HEK293 (cell line): Measurements from ENCODE around the gene EIF3F.

Experiments
- CTCF ChIA-PET: fragments of 350-600 bp; formaldehyde crosslinking; extraction: SDS; loops from one replicate; lab custom pipeline; 2021; ENCODE audit warnings: antibody characterized with exemption; lab: Yijun Ruan, JAX
- POLR2A ChIA-PET: fragments of 300-600 bp; formaldehyde crosslinking; extraction: SDS; loops from one replicate; lab custom pipeline; 2020; ENCODE audit warnings: antibody characterized with exemption, inconsistent platforms; lab: Yijun Ruan, JAX
- H3K27ac ChIP-seq: fragments of 200-500 bp; sonication (Bioruptor generic); 2 replicates; pipeline ENCODE4 v1.5.1; 2014; ENCODE audit warnings: low read depth, low read length, control low read depth, inconsistent platforms; ENCODE audit errors: extremely low read depth
- H3K36me3 ChIP-seq, 2 experiments: fragments of 200-500 bp in 1 of 2; sonication (Bioruptor generic) in 1 of 2; 1 replicate in 1 of 2; 2 replicates in 1 of 2; pipeline ENCODE4 v1.5.1; 2014 to 2017; ENCODE audit warnings: inconsistent platforms in 2 of 2, low read length in 2 of 2; ENCODE audit not compliant: control insufficient read depth in 2 of 2, insufficient read depth in 1 of 2
- H3K4me1 ChIP-seq: fragments of 200-500 bp; sonication (Bioruptor generic); 2 replicates; pipeline ENCODE4 v1.5.1; 2014; ENCODE audit warnings: mild to moderate bottlenecking, low read length, inconsistent platforms; ENCODE audit not compliant: control insufficient read depth, insufficient read depth
- H3K4me3 ChIP-seq: 2 replicates; pipeline ENCODE4 v1.5.1; 2011; ENCODE audit warnings: low read depth, mild to moderate bottlenecking, control low read depth, low read length, moderate library complexity
- H3K9me3 ChIP-seq: fragments of 200-500 bp; sonication (Bioruptor generic); 2 replicates; pipeline ENCODE4 v1.5.1; 2014; ENCODE audit warnings: low read depth, low read length, inconsistent platforms; ENCODE audit not compliant: control insufficient read depth, insufficient read depth
- KLF7 ChIP-seq: fragments of 450-650 bp; formaldehyde crosslinking; IDR thresholded peaks from 2 replicates; pipeline ENCODE4 v1.5.1; 2016; ENCODE audit warnings: missing biosample characterization, missing genetic modification characterization, borderline replicate concordance
- ZBTB17 ChIP-seq: fragments of 450-650 bp; formaldehyde crosslinking; IDR thresholded peaks from 2 replicates; pipeline ENCODE4 v1.5.1; 2016; ENCODE audit warnings: missing biosample characterization, missing genetic modification characterization
- ZBTB8A ChIP-seq: fragments of 450-650 bp; formaldehyde crosslinking; IDR thresholded peaks from 2 replicates; pipeline ENCODE4 v1.5.1; 2016; ENCODE audit warnings: missing biosample characterization, missing genetic modification characterization
- ZIC2 ChIP-seq: fragments of 450-650 bp; formaldehyde crosslinking; IDR thresholded peaks from 2 replicates; pipeline ENCODE4 v1.5.1; 2016; ENCODE audit warnings: missing biosample characterization, missing genetic modification characterization
- ZNF335 ChIP-seq: fragments of 450-650 bp; formaldehyde crosslinking; conservative IDR thresholded peaks from 2 replicates; pipeline ENCODE4 v1.5.1; 2016; ENCODE audit warnings: missing biosample characterization, missing genetic modification characterization
- ZNF391 ChIP-seq: fragments of 450-650 bp; formaldehyde crosslinking; IDR thresholded peaks from 2 replicates; pipeline ENCODE4 v1.5.1; 2016; ENCODE audit warnings: low read depth, missing biosample characterization, missing genetic modification characterization, borderline replicate concordance
- ZNF394 ChIP-seq: fragments of 450-650 bp; formaldehyde crosslinking; IDR thresholded peaks from 2 replicates; pipeline ENCODE4 v1.5.1; 2016; ENCODE audit warnings: missing biosample characterization, missing genetic modification characterization, mild to moderate bottlenecking, moderate library complexity, borderline replicate concordance
- ZNF426 ChIP-seq: fragments of 450-650 bp; formaldehyde crosslinking; IDR thresholded peaks from 2 replicates; pipeline ENCODE4 v1.5.1; 2017; ENCODE audit warnings: missing biosample characterization, missing genetic modification characterization, mild to moderate bottlenecking, inconsistent platforms, moderate library complexity
- ZNF654 ChIP-seq: fragments of 450-650 bp; formaldehyde crosslinking; IDR thresholded peaks from 2 replicates; pipeline ENCODE4 v1.5.1; 2016; ENCODE audit warnings: low read depth, missing biosample characterization, missing genetic modification characterization
- ZNF660 ChIP-seq: fragments of 450-650 bp; IDR thresholded peaks from 2 replicates; pipeline ENCODE4 v1.5.1; 2018; ENCODE audit warnings: missing biosample characterization, mild to moderate bottlenecking, missing genetic modification characterization
- TF ChIP-seq, protein P1 (sequence below): fragments of 450-650 bp; formaldehyde crosslinking; IDR thresholded peaks from 2 replicates; pipeline ENCODE4 v1.5.1; 2017; ENCODE audit warnings: missing biosample characterization, missing genetic modification characterization
- TF ChIP-seq, protein P2 (sequence below): fragments of 450-650 bp; formaldehyde crosslinking; IDR thresholded peaks from 2 replicates; pipeline ENCODE4 v1.5.1; 2016; ENCODE audit warnings: missing biosample characterization, missing genetic modification characterization
- TF ChIP-seq, protein P3 (sequence below): fragments of 450-650 bp; formaldehyde crosslinking; IDR thresholded peaks from 2 replicates; pipeline ENCODE4 v1.5.1; 2016; ENCODE audit warnings: missing biosample characterization, missing genetic modification characterization
- TF ChIP-seq, protein P4 (sequence below): fragments of 450-650 bp; formaldehyde crosslinking; IDR thresholded peaks from 2 replicates; pipeline ENCODE4 v1.5.1; 2017; ENCODE audit warnings: missing biosample characterization, mild to moderate bottlenecking, missing genetic modification characterization, moderate library complexity
- TF ChIP-seq, protein P5 (sequence below): fragments of 450-650 bp; formaldehyde crosslinking; IDR thresholded peaks from 2 replicates; pipeline ENCODE4 v1.5.1; 2016; ENCODE audit warnings: missing biosample characterization, missing genetic modification characterization

EIF3F gene

DNA sequence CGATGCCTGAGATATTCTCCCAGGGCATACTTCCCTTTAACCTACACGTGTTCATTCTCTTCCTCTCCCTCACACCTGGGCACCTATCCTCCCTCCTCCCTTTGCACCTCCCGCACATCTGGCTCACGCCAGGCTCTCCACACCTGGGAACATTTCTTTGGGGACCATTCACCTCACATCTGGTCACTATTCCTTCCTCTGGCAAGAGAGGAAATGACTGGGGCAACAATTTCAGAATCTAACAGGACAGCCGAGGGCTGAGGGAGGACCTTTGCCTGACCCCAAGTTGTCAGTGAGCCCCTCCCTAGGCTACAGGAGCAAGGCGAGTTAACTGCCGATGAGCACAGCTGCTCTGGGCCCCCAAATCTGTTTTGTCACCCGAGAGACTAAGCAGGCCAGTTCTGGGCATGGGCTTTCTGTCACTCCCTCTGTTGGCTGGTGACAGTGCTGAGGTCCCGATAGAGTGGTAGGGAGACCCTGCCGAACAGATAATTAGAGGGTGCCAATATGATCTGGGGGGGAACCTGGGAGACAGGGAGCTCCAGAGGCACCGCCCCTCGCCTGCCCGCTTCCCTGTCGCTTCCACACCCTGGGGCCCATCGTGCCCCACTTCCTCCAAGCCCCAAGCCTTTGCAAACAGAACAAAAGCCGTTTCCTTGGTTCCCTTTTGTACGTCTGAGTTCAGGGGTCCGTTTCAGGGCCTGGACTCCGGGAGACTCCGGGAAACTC, 45.6 kb downstream of the EIF3F start:
- no peaks in the 10 kb centered on the region for H3K9me3 ChIP-seq
- POLR2A ChIA-PET = interaction anchor here (0.6 to 0.9 kb wide), 6 partner anchors 48 to 1108 kb away, joined by 3 to 4 read pairs (median 4); partner anchors contain the start of gene TUB
- no peak overlapping the region for H3K4me3 ChIP-seq
- no peaks in the 10 kb centered on the region for H3K4me1 ChIP-seq
- H3K36me3 ChIP-seq = no peaks in the 10 kb centered on the region
- H3K27ac ChIP-seq = no peak overlapping the region
- CTCF ChIA-PET = interaction anchor here (0.6 to 13.7 kb wide), 38 partner anchors 10 to 1044 kb away, joined by 3 to 374 read pairs (median 5); partner anchors contain the start of gene TUB
- TF ChIP-seq, protein P1, sequence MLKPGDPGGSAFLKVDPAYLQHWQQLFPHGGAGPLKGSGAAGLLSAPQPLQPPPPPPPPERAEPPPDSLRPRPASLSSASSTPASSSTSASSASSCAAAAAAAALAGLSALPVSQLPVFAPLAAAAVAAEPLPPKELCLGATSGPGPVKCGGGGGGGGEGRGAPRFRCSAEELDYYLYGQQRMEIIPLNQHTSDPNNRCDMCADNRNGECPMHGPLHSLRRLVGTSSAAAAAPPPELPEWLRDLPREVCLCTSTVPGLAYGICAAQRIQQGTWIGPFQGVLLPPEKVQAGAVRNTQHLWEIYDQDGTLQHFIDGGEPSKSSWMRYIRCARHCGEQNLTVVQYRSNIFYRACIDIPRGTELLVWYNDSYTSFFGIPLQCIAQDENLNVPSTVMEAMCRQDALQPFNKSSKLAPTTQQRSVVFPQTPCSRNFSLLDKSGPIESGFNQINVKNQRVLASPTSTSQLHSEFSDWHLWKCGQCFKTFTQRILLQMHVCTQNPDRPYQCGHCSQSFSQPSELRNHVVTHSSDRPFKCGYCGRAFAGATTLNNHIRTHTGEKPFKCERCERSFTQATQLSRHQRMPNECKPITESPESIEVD = no peak
- 0 out of 2 replicates have a peak, but pooled peaks have one; percentile 28 for TF ChIP-seq ZNF394
- TF ChIP-seq ZNF426 (tag by site-specific recombination) = no peak

DNA sequence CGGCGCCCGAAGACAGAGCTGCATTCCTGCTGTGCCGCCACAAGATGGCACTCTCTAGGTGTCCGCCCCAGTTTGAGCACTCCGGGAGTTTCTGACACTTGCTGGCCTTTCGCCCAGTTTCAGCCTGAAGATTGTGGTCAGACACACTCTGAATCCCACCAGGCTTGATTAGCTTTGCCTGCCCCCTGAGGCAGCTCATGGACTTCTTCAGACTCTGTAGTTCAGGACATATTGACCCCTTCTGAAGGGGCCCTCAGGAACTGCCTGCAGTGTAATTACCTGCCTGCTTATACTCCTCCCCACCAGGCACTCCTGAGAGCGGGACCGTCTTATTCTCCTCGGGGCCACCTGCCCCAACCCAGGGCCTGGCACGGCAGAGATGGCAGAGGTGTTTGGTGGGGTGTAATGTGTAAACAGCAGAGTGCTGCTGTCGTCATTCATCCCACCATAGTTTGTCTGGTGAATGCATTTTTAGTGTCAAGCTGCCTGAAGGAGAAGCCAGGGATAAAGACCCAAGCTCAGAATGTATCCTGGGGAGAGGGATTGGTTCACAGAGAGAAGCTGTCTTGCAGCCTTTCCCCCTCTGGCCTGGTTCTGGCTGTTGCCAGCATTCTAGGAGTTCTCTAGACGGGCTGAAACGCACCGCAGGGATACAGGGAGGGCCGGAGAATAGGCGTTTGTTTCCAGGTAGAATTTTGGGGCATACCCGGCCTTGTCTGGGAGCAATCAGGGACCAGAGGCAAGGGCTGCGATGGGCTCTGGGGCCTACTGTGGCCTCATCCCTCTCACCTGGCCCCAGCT, 46.4 kb downstream of the EIF3F start:
- Histone ChIP-seq H3K4me1 (no peaks in the 10 kb centered on the region), H3K27ac (no peak overlapping the region), H3K9me3 (no peaks in the 10 kb centered on the region), H3K36me3 (no peaks in the 10 kb centered on the region), H3K4me3 (no peak overlapping the region)
- ChIA-PET CTCF (interaction anchor here (0.6 to 13.7 kb wide), 38 partner anchors 9 to 1043 kb away, joined by 3 to 374 read pairs (median 5); partner anchors contain the start of gene TUB), POLR2A (interaction anchor here (0.6 to 0.9 kb wide), 6 partner anchors 48 to 1109 kb away, joined by 3 to 4 read pairs (median 4); partner anchors contain the start of gene TUB)
- TF ChIP-seq ZIC2 (peak; percentile 85), ZNF654 (tag by site-specific recombination) (peak; percentile 69), KLF7 (tag by site-specific recombination) (no peak), ZNF335 (tag by site-specific recombination) (0 out of 2 replicates have a peak, but pooled peaks have one; percentile 28), ZBTB17 (tag by site-specific recombination) (peak; percentile 96), ZNF660 (tag by site-specific recombination) (0 out of 2 replicates have a peak, but pooled peaks have one; percentile 47), ZNF391 (no peak), ZBTB8A (tag by site-specific recombination) (peak; percentile 54)
- TF ChIP-seq, protein P2, sequence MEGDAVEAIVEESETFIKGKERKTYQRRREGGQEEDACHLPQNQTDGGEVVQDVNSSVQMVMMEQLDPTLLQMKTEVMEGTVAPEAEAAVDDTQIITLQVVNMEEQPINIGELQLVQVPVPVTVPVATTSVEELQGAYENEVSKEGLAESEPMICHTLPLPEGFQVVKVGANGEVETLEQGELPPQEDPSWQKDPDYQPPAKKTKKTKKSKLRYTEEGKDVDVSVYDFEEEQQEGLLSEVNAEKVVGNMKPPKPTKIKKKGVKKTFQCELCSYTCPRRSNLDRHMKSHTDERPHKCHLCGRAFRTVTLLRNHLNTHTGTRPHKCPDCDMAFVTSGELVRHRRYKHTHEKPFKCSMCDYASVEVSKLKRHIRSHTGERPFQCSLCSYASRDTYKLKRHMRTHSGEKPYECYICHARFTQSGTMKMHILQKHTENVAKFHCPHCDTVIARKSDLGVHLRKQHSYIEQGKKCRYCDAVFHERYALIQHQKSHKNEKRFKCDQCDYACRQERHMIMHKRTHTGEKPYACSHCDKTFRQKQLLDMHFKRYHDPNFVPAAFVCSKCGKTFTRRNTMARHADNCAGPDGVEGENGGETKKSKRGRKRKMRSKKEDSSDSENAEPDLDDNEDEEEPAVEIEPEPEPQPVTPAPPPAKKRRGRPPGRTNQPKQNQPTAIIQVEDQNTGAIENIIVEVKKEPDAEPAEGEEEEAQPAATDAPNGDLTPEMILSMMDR (tag by site-specific recombination) = peak; percentile 69
- TF ChIP-seq, protein P3, sequence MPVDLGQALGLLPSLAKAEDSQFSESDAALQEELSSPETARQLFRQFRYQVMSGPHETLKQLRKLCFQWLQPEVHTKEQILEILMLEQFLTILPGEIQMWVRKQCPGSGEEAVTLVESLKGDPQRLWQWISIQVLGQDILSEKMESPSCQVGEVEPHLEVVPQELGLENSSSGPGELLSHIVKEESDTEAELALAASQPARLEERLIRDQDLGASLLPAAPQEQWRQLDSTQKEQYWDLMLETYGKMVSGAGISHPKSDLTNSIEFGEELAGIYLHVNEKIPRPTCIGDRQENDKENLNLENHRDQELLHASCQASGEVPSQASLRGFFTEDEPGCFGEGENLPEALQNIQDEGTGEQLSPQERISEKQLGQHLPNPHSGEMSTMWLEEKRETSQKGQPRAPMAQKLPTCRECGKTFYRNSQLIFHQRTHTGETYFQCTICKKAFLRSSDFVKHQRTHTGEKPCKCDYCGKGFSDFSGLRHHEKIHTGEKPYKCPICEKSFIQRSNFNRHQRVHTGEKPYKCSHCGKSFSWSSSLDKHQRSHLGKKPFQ = 0 out of 2 replicates have a peak, but pooled peaks have one; percentile 17
- TF ChIP-seq, protein P4, sequence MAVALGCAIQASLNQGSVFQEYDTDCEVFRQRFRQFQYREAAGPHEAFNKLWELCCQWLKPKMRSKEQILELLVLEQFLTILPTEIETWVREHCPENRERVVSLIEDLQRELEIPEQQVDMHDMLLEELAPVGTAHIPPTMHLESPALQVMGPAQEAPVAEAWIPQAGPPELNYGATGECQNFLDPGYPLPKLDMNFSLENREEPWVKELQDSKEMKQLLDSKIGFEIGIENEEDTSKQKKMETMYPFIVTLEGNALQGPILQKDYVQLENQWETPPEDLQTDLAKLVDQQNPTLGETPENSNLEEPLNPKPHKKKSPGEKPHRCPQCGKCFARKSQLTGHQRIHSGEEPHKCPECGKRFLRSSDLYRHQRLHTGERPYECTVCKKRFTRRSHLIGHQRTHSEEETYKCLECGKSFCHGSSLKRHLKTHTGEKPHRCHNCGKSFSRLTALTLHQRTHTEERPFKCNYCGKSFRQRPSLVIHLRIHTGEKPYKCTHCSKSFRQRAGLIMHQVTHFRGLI (tag by site-specific recombination) = no peak
- TF ChIP-seq, protein P5, sequence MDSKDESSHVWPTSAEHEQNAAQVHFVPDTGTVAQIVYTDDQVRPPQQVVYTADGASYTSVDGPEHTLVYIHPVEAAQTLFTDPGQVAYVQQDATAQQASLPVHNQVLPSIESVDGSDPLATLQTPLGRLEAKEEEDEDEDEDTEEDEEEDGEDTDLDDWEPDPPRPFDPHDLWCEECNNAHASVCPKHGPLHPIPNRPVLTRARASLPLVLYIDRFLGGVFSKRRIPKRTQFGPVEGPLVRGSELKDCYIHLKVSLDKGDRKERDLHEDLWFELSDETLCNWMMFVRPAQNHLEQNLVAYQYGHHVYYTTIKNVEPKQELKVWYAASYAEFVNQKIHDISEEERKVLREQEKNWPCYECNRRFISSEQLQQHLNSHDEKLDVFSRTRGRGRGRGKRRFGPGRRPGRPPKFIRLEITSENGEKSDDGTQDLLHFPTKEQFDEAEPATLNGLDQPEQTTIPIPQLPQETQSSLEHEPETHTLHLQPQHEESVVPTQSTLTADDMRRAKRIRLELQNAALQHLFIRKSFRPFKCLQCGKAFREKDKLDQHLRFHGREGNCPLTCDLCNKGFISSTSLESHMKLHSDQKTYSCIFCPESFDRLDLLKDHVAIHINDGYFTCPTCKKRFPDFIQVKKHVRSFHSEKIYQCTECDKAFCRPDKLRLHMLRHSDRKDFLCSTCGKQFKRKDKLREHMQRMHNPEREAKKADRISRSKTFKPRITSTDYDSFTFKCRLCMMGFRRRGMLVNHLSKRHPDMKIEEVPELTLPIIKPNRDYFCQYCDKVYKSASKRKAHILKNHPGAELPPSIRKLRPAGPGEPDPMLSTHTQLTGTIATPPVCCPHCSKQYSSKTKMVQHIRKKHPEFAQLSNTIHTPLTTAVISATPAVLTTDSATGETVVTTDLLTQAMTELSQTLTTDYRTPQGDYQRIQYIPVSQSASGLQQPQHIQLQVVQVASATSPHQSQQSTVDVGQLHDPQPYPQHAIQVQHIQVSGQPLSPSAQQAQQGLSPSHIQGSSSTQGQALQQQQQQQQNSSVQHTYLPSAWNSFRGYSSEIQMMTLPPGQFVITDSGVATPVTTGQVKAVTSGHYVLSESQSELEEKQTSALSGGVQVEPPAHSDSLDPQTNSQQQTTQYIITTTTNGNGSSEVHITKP (tag by site-specific recombination) = no peak
